Trophoblast cell (in vitro differentiated cells and primary cell): ENCODE results near the gene POU6F2.

ENCODE experiments used
- DNase-seq, 2 donors: peaks; one replicate each; pipeline ENCODE4 v3.0.0-alpha.2; 2016
- H2AFZ ChIP-seq: 2 replicates; pipeline ENCODE4 v1.6.1; 2013; ENCODE audit warnings: low read length, moderate library complexity, mild to moderate bottlenecking; ENCODE audit not compliant: insufficient read depth, poor library complexity
- H2AK5ac ChIP-seq: 2 replicates; pipeline ENCODE4 v1.6.1; 2013; ENCODE audit warnings: mild to moderate bottlenecking, low read length
- H2BK120ac ChIP-seq: 2 replicates; pipeline ENCODE4 v1.6.1; 2013; ENCODE audit warnings: low read length, mild to moderate bottlenecking, moderate library complexity; ENCODE audit not compliant: insufficient read depth, poor library complexity
- H2BK12ac ChIP-seq: 2 replicates; pipeline ENCODE4 v1.6.1; 2013; ENCODE audit warnings: mild to moderate bottlenecking, low read length, moderate library complexity
- H2BK5ac ChIP-seq: 2 replicates; pipeline ENCODE4 v1.6.1; 2013; ENCODE audit warnings: low read length, low read depth, moderate library complexity, mild to moderate bottlenecking; ENCODE audit not compliant: poor library complexity
- H3K14ac ChIP-seq: 2 replicates; pipeline ENCODE4 v1.6.1; 2013; ENCODE audit warnings: mild to moderate bottlenecking, low read length
- H3K18ac ChIP-seq: 2 replicates; pipeline ENCODE4 v1.6.1; 2013; ENCODE audit warnings: mild to moderate bottlenecking, low read length
- H3K23ac ChIP-seq: 2 replicates; pipeline ENCODE4 v1.6.1; 2013; ENCODE audit warnings: low read length
- H3K27ac ChIP-seq: 2 replicates; pipeline ENCODE4 v1.5.1; 2013; ENCODE audit warnings: low read depth, mild to moderate bottlenecking, inconsistent platforms, low read length, moderate library complexity
- H3K27me3 ChIP-seq: 2 replicates; pipeline ENCODE4 v1.6.1; 2013; ENCODE audit warnings: inconsistent platforms, mild to moderate bottlenecking, low read length, moderate library complexity; ENCODE audit not compliant: insufficient read depth
- H3K36me3 ChIP-seq, 2 experiments: 1 replicate in 1 of 2; 2 replicates in 1 of 2; pipeline ENCODE4 v1.6.1; 2013; ENCODE audit warnings: low read length in 2 of 2, mild to moderate bottlenecking in 2 of 2, moderate library complexity in 1 of 2; ENCODE audit not compliant: insufficient read depth in 2 of 2, control insufficient read depth in 1 of 2
- H3K4ac ChIP-seq: 2 replicates; pipeline ENCODE4 v1.6.1; 2013; ENCODE audit warnings: low read depth, mild to moderate bottlenecking, low read length, moderate library complexity
- H3K4me1 ChIP-seq, 2 experiments: 1 replicate in 1 of 2; 2 replicates in 1 of 2; pipeline ENCODE4 v1.6.1; 2013; ENCODE audit warnings: low read length in 2 of 2, mild to moderate bottlenecking in 2 of 2, moderate library complexity in 1 of 2; ENCODE audit not compliant: insufficient read depth in 2 of 2, control insufficient read depth in 1 of 2
- H3K4me2 ChIP-seq: 2 replicates; pipeline ENCODE4 v1.6.1; 2013; ENCODE audit warnings: inconsistent platforms, mild to moderate bottlenecking, low read length, moderate library complexity
- H3K4me3 ChIP-seq: 2 replicates; pipeline ENCODE4 v1.5.1; 2013; ENCODE audit warnings: mild to moderate bottlenecking, low read depth, low read length, inconsistent platforms
- H3K79me1 ChIP-seq: one replicate; pipeline ENCODE4 v1.6.1; 2013; ENCODE audit warnings: low read length
- H3K79me2 ChIP-seq: 2 replicates; pipeline ENCODE4 v1.6.1; 2013; ENCODE audit warnings: low read length, mild to moderate bottlenecking; ENCODE audit not compliant: control insufficient read depth, insufficient read depth, poor library complexity
- H3K9ac ChIP-seq: 2 replicates; pipeline ENCODE4 v1.6.1; 2013; ENCODE audit warnings: mild to moderate bottlenecking, low read length
- H3K9me3 ChIP-seq: 2 replicates; pipeline ENCODE4 v1.6.1; 2013; ENCODE audit warnings: low read depth, mild to moderate bottlenecking, control low read depth, inconsistent platforms, low read length; ENCODE audit not compliant: insufficient read depth
- H4K12ac ChIP-seq: 2 replicates; pipeline ENCODE4 v1.6.1; 2013; ENCODE audit warnings: low read depth, mild to moderate bottlenecking, low read length, moderate library complexity
- H4K8ac ChIP-seq: 2 replicates; pipeline ENCODE4 v1.6.1; 2013; ENCODE audit warnings: low read depth, mild to moderate bottlenecking, low read length, moderate library complexity
- H4K91ac ChIP-seq: one replicate; pipeline ENCODE4 v1.6.1; 2013; ENCODE audit warnings: low read depth, mild to moderate bottlenecking, low read length, moderate library complexity
- WGBS: extraction: QIAGEN DNeasy Blood & Tissue Kit; methylation state at CpG from one replicate; pipeline ENCODE4 v1.1.7; 2013; ENCODE audit warnings: missing lambda C conversion rate; ENCODE audit not compliant: insufficient read length, insufficient coverage; ENCODE audit errors: extremely low coverage; 5-methylcytosine and 5-hydroxymethylcytosine counted together

The POU6F2 gene

DNA sequence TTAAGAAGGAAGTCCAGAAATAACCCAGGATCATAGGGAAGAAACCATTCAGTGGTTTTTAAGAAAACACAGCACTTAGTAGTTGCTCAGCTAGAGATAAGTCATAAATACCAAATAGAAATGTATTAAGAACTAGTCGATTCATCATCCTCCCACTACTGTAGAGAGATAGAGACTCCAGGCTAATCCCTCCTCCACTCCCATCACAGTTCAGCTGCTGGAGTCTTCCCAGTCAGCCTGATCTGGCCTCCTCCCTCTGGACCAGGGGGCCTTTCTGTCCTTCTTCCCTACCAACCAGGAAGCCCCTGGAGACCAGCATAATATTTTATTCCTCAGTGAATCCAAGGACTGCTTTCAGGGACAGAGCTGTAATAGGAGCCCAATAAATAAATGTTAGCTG, 294.4 kb downstream of the POU6F2 start:
- Histone ChIP-seq H3K79me1 (no peaks in the 10 kb centered on the region), H4K12ac (no peak overlapping the region), H3K36me3 (no peaks in the 10 kb centered on the region), H2BK5ac (no peak overlapping the region), H2BK120ac (no peak overlapping the region), H2AFZ (no peak overlapping the region), H3K4ac (no peak overlapping the region), H3K79me2 (no peaks in the 10 kb centered on the region), H3K4me1 (no peaks in the 10 kb centered on the region), H3K18ac (no peak overlapping the region), H3K14ac (no peak overlapping the region), H2AK5ac (no peak overlapping the region), H3K9ac (no peak overlapping the region), H4K91ac (no peak overlapping the region), H3K27ac (no peak overlapping the region), H3K4me2 (no peak overlapping the region), H3K4me3 (no peak overlapping the region), H2BK12ac (no peak overlapping the region), H3K9me3 (no peaks in the 10 kb centered on the region), H3K27me3 (no peaks in the 10 kb centered on the region), H3K23ac (no peak overlapping the region), H4K8ac (no peak overlapping the region)
- no CpG with 5 or more reads among the region's 1 CpG for WGBS
- DNase-seq = no peak

DNA sequence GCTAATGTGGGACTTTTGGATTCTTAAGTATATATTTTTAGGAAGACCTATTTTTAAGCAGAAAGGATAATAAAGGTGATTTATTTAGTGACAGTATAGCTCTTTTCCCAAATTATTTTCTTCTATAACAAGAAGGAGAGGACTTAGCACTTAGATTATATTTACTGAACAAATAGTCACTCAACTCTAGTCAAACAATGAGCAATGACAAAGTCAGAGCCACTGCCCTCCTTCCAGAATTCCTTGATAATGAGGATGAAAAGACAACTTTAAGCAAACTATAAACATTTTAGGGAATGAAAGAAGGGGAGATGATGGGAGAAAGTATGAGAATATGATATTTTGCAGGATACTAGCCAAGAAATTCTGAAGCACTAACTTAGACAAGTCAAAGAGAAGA, 295.0 kb downstream of the POU6F2 start:
- no peak overlapping the region for H3K18ac ChIP-seq
- no peak for DNase-seq
- H3K79me2 ChIP-seq = no peaks in the 10 kb centered on the region
- H3K4me3 ChIP-seq = no peak overlapping the region
- H2AFZ ChIP-seq = no peak overlapping the region
- H4K12ac ChIP-seq = no peak overlapping the region
- H3K9ac ChIP-seq = no peak overlapping the region
- no peak overlapping the region for H4K8ac ChIP-seq
- no peaks in the 10 kb centered on the region for H3K9me3 ChIP-seq
- H3K14ac ChIP-seq = no peak overlapping the region
- no peak overlapping the region for H2BK5ac ChIP-seq
- H3K4me1 ChIP-seq = no peaks in the 10 kb centered on the region
- no peak overlapping the region for H2BK12ac ChIP-seq
- no peak overlapping the region for H3K23ac ChIP-seq
- no peak overlapping the region for H2BK120ac ChIP-seq
- no peaks in the 10 kb centered on the region for H3K36me3 ChIP-seq
- H2AK5ac ChIP-seq = no peak overlapping the region
- H3K27me3 ChIP-seq = no peaks in the 10 kb centered on the region
- no peak overlapping the region for H3K4ac ChIP-seq
- no peaks in the 10 kb centered on the region for H3K79me1 ChIP-seq
- H3K27ac ChIP-seq = no peak overlapping the region
- H3K4me2 ChIP-seq = no peak overlapping the region
- no peak overlapping the region for H4K91ac ChIP-seq

DNA sequence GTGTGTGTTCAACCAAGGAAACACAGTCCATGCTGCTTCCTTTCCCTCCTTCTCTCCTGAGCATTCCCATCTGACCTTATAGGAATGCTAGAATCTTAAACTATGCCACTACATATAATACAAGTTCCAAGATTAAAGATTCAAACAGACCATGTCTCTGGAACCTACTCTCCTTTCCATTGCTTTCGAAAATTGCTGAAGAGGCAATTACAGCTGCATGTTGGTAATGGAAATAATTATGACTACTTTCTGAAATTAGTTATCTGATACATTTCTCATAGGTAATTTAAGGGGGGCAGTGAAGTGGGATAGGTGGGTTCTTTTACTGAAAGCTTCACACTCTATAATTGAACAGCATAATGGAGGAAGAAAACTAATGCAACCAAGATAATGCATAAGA, 302.6 kb downstream of the POU6F2 start:
- Histone ChIP-seq H3K23ac (no peak overlapping the region), H3K9ac (no peak overlapping the region), H3K18ac (no peak overlapping the region), H2AK5ac (no peak overlapping the region), H2BK120ac (no peak overlapping the region), H3K9me3 (no peaks in the 10 kb centered on the region), H4K91ac (no peak overlapping the region), H3K4me3 (no peak overlapping the region), H3K4me1 (no peaks in the 10 kb centered on the region), H3K36me3 (no peaks in the 10 kb centered on the region), H4K12ac (no peak overlapping the region), H3K4ac (no peak overlapping the region), H3K79me2 (no peaks in the 10 kb centered on the region), H3K14ac (no peak overlapping the region), H3K4me2 (no peak overlapping the region), H2BK5ac (no peak overlapping the region), H3K27ac (no peak overlapping the region), H2AFZ (no peak overlapping the region), H3K27me3 (no peaks in the 10 kb centered on the region), H2BK12ac (no peak overlapping the region), H3K79me1 (no peaks in the 10 kb centered on the region), H4K8ac (no peak overlapping the region)
- no peak for DNase-seq
- no CpG with 5 or more reads among the region's 1 CpG for WGBS

DNA sequence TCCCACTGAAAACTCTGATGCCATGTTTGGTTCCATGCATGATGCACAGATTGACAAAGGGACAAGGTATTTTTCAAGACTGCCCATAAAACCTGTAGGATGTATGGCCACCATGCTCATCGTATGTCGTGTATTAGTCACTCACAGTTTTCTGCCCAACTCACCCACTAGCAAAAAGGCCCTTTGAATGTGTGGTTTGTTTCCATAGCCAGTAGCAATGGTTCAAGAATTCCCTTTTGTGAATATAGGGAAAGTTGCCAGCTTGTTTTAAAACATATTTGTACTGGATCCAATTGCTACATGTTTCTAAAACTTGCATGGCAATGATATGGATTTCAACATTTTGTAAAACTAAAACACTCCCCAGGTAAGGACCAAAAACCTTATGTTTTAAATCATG, 307.5 kb downstream of the POU6F2 start:
- no peak overlapping the region for H4K91ac ChIP-seq
- H3K36me3 ChIP-seq = no peaks in the 10 kb centered on the region
- H3K27ac ChIP-seq = no peak overlapping the region
- H4K8ac ChIP-seq = no peak overlapping the region
- H3K9ac ChIP-seq = no peak overlapping the region
- no peaks in the 10 kb centered on the region for H3K79me1 ChIP-seq
- no peak overlapping the region for H2AK5ac ChIP-seq
- H2AFZ ChIP-seq = no peak overlapping the region
- H2BK5ac ChIP-seq = no peak overlapping the region
- H3K9me3 ChIP-seq = no peaks in the 10 kb centered on the region
- H3K4me2 ChIP-seq = no peak overlapping the region
- H3K4ac ChIP-seq = no peak overlapping the region
- no CpG with 5 or more reads among the region's 2 CpGs for WGBS
- H3K4me3 ChIP-seq = no peak overlapping the region
- H3K14ac ChIP-seq = no peak overlapping the region
- no peak overlapping the region for H2BK12ac ChIP-seq
- H3K27me3 ChIP-seq = no peaks in the 10 kb centered on the region
- H4K12ac ChIP-seq = no peak overlapping the region
- no peaks in the 10 kb centered on the region for H3K79me2 ChIP-seq
- no peak overlapping the region for H3K18ac ChIP-seq
- DNase-seq = no peak
- H2BK120ac ChIP-seq = no peak overlapping the region
- no peaks in the 10 kb centered on the region for H3K4me1 ChIP-seq
- H3K23ac ChIP-seq = no peak overlapping the region

DNA sequence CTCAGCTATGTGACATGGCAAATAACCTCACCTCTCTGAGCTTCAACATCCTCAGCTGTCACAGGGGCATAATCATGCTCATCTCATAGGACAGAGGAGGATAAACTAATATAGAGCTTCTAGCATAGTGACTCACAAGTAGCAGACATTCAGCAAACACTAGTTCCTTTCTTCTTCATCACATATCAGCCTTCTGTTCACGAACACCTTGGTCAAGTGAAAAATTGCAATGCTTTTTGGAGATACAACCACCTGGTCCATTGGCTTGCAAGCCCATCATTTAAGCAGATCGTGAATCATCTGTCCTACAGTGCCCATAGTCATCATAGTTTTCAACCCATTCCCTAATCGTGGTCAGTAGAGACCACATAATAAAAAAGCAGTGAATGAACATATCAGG, 310.6 kb downstream of the POU6F2 start:
- Histone ChIP-seq H4K12ac (no peak overlapping the region), H3K27me3 (no peaks in the 10 kb centered on the region), H2BK120ac (no peak overlapping the region), H3K4ac (no peak overlapping the region), H3K14ac (no peak overlapping the region), H3K9me3 (no peaks in the 10 kb centered on the region), H2AFZ (no peak overlapping the region), H3K18ac (no peak overlapping the region), H4K91ac (no peak overlapping the region), H4K8ac (no peak overlapping the region), H3K27ac (no peak overlapping the region), H2BK12ac (no peak overlapping the region), H3K9ac (no peak overlapping the region), H3K23ac (no peak overlapping the region), H2BK5ac (no peak overlapping the region), H3K4me3 (no peak overlapping the region), H3K36me3 (no peaks in the 10 kb centered on the region), H2AK5ac (no peak overlapping the region), H3K4me2 (no peak overlapping the region), H3K4me1 (no peaks in the 10 kb centered on the region), H3K79me2 (no peaks in the 10 kb centered on the region), H3K79me1 (no peaks in the 10 kb centered on the region)
- no CpG with 5 or more reads among the region's 3 CpGs for WGBS
- DNase-seq = no peak
